GM18517 (cell line): ENCODE measurements around the gene ATAD5.
"Not testable (repeated sequence)": the region's sequence is repeated elsewhere in the genome, so short reads cannot be mapped to it uniquely, and the experiment has no call there.

ENCODE experiments used
- ATAC-seq: cut with Tn5 transposase; IDR thresholded peaks from one replicate; pipeline ENCODE4 v1.9.1; 2021; ENCODE audit warnings: mild to moderate bottlenecking, moderate library complexity; ENCODE audit not compliant: unreplicated experiment

ATAD5 gene, protein sequence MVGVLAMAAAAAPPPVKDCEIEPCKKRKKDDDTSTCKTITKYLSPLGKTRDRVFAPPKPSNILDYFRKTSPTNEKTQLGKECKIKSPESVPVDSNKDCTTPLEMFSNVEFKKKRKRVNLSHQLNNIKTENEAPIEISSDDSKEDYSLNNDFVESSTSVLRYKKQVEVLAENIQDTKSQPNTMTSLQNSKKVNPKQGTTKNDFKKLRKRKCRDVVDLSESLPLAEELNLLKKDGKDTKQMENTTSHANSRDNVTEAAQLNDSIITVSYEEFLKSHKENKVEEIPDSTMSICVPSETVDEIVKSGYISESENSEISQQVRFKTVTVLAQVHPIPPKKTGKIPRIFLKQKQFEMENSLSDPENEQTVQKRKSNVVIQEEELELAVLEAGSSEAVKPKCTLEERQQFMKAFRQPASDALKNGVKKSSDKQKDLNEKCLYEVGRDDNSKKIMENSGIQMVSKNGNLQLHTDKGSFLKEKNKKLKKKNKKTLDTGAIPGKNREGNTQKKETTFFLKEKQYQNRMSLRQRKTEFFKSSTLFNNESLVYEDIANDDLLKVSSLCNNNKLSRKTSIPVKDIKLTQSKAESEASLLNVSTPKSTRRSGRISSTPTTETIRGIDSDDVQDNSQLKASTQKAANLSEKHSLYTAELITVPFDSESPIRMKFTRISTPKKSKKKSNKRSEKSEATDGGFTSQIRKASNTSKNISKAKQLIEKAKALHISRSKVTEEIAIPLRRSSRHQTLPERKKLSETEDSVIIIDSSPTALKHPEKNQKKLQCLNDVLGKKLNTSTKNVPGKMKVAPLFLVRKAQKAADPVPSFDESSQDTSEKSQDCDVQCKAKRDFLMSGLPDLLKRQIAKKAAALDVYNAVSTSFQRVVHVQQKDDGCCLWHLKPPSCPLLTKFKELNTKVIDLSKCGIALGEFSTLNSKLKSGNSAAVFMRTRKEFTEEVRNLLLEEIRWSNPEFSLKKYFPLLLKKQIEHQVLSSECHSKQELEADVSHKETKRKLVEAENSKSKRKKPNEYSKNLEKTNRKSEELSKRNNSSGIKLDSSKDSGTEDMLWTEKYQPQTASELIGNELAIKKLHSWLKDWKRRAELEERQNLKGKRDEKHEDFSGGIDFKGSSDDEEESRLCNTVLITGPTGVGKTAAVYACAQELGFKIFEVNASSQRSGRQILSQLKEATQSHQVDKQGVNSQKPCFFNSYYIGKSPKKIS (N-terminal part only)

DNA sequence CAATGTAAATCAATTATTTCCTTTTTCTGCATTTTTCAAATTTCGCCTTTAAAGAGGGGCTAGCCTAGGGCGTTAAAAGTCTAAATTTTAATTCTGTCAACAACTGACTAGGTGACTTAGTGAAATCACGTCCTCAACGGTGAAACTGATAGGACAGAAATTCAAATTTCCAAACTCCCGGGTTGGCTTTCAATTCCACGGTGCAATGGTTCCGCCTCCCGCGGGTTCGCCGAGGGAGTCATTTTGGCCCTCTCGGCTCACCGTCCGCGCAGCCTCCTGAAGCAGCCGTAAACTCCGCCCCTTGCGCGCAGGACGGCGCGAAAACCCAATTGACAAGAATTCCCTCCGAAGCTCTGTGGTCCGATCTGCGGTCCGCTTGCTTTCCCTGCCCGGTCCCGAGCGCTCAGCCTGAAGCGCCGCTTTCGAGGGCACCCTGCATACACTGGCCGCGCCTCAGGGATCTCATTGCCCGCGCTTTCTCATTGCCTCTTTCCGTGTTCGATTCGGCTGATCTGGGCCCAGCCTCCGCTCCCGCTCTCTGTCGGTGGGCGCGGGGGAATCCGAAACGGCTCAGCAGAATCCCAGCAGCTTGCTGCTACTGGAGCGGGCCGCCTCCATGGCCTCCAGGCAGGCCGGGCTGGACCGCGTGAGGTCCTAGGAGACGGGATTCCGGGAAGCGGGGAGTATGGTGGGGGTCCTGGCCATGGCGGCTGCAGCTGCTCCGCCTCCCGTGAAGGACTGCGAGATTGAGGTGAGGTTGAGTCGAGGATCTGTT lies at the start of gene ATAD5:
ATAD5 (plus strand) TSS at position 304 of the 775 bp plus-strand sequence; CDS start at position 686, 382 bp downstream.
- peak; percentile 55 for ATAC-seq

DNA sequence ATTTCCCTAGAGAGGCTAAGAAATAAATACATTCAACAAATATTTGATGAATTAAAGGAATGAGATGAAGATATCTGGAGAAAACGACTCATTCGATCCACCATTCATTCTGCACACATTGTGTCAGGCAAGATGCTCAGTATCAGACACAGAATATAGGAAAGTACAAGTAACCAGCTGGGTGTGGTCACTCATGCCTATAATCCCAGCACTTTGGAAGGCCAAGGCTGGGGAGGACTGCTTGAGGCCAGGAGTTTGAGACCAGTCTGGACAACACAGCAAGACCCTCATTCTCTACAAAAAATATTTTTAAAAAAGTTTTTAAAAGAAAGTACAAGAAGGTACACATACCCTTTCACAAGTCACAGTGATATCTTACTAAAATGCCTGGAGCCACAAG lies 49.6 kb upstream of the ATAD5 start:
- no peak for ATAC-seq

DNA sequence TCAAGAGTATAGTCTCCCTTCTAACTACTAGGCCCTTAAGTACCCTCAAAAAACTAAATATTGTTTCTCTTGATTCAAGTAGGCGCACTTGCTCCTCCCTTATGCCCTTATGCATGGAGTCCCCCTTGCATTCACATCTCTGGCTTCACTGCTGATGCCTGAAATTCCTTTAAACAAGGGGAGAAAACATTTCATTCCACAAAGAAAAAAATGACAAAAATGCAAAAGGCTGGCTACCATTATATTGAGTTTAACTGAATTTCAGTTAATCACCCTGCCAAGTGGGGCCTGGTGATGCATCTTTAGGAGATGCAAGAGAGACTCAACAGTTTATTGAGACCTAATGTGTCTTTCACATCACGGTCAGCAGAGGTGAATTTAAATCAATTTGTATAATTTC lies 42.8 kb upstream of the ATAD5 start:
- ATAC-seq = no peak

DNA sequence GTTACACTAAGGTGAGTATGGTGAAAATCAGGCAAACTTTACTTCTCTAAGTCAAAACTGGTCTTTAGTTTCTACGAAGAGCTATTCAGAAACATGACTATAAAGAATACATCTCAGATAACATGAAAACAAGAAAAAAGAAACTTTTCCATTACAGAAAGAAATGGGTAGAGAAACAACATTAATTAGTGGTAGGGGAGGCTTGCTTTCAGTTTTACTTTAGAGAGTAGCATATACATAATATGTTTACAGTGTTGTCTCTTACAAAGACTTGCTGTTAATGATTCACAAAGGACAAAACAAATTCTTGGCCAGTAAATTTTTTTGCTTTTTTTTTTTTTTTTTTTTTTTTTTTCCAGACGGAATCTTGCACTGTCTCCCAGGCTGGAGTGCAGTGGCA lies 41.5 kb upstream of the ATAD5 start:
- ATAC-seq = no peak

DNA sequence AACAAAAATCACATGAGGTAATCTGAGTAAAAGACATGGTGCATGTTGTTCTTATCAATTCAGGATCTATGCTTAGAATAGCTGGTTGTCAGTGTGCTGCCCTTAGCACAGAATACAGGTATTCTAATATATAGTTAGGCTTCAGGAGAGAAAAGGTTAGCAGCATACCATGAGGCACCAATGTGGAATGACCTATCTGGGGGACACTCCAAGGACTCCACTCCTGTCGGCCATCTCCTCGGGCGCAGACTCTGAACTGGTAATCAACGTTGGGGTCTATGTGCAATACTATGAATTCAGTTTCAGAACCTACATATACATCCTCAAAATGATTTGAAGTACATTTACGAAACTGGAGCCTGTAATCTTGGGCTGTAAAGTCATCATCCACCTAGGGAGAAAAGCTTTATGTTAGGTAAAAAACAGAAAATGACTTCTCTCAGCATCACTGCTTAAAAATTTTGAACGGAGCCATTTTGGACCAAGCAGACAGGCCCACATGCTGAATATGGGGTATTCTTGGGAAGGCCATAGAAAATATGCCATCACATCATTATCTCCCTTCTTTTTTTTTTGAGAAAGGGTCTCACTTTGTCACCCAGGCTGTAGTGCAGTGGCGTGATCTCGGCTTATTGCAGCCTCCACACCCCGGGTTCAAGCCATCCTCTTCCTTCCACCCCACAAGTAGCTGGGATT lies 38.3 kb upstream of the ATAD5 start:
- ATAC-seq = no peak

DNA sequence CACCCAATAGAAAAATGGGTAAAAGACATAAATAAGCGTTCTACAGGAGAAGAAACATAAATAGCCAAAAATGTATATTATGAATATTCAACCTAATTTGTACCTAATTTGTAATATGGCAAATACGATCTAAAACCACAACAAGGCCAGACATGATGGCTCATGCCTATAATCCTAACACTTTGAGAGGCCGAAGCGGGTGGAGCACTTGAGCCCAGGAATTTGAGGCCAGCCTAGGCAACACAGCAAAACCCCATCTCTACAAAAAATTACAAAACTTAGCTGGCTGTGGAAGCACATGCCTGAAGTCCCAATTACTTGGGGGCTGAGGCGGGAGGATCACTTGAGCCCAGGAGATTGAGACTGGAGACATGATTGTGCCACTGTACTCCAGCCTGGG lies 37.4 kb upstream of the ATAD5 start:
- no peak for ATAC-seq

DNA sequence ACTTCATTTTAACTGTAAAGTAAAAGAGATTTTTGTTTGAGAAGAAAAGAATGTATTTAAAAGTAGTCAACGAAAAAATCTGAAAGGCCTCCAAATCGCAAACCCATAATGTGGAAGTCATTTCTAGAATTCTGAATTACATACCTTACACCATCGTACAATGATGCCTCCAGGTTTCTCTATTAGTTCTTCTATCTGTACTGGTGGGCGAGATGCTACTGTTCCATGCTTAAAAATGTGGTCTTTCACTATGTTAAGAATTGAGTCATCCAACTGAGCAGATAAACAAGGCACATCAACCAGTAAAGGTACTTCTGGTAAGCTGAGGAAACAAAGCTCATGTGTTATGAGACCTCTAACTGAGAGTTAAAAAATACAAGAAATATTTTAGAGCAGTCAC lies 35.8 kb upstream of the ATAD5 start:
- no peak for ATAC-seq

DNA sequence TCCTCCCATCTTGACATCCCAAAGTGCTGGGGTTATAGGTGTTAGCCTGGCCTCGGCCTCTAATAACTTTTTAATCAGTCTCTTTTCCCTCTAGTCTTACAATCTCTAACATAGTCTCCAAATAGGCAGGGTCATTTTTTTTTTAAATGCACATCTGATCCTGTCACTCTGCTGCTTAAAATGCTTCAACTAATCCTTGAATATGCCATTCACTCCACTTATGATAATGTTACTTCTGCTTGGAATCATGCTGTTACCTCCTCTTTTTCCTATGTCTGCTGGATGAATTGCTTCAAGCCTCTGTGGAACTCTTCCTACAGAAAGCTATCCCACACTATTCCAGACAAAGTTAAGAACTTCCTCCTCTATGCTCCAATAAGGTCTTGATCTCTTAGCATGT lies 30.1 kb upstream of the ATAD5 start:
- ATAC-seq = no peak

DNA sequence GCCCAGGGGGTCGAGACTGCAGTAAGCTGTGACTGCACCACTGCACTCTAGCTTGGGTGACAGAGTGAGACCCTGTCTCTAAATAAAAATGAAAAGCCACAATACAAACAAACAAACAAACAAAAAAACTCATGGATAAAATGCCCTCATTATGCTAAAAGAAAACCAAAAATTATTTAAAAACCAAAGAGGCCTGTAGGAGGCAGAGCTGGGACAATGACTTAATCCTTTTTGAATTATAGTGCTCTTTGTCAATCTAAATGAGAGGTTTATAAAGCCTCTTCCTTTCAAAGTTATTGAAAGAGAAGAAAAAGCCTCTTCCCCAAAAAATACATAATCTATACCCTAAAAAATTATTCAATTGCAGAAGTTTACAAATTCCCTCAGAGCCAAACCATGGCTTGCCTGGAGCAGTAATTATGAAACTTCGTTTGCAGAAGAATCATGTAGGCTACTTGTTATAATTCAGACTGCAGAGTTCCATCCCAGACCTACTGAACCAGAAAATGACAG lies 25.8 kb upstream of the ATAD5 start:
- no peak for ATAC-seq

DNA sequence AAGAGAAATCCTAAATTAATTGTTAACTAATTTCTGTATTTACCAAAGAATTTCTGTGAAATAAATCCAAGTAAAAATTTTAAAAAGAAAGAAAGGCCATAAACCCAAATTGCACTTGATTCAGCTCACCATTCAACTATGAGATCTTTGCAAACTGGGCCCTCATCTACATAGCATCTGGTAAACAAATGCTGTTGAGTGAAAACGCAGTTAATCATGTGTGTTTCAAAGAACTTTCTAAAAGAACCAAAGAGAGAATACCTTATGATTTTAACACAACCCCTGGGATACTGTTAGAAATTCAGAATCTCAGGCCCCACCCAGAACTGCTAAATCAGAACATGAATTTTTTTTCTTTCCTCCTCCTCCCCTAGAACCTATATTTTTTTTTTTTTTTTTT lies 23.9 kb upstream of the ATAD5 start:
- no peak for ATAC-seq

DNA sequence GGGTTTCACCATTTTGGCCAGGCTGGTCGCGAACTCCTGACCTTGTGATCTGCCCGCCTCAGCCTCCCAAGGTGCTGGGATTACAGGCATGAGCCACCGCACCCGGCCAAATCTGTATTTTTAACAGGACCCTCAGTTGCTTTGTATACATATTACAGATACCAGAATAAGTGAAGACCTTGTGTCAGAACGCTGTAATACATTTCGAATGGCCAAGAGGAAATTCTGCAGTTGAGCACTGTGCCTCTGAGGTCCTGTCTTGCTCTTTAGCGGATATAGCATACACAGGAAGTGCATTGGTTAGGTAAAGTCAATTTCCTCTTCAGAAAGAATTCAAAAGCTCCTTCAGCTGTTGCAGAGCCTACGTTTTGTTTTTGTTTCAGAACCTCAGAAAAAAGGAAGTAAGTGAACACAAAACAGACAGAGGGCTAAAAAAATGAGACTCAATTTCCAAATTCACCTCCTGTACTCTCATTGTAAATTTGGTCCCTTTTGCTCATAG lies 22.9 kb upstream of the ATAD5 start:
- ATAC-seq = peak; percentile 87

DNA sequence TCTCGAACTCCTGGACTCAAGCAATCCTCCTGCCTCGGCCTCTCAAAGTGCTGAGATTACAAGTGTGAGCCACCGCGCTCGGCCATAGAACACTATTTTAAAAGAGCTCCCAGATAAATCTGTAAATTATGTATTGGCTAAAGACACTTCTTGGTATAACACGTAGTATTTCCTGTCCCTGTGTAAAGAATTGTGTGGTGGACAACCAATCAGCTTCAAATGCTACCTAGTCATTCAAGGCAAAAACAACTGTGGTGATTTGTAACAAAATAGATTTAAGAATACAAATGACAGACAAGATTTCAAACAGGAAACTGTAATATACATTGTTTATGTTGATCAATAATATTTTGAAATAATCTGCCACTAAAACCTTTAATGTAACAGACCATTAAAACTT lies 21.9 kb upstream of the ATAD5 start:
- no peak for ATAC-seq

DNA sequence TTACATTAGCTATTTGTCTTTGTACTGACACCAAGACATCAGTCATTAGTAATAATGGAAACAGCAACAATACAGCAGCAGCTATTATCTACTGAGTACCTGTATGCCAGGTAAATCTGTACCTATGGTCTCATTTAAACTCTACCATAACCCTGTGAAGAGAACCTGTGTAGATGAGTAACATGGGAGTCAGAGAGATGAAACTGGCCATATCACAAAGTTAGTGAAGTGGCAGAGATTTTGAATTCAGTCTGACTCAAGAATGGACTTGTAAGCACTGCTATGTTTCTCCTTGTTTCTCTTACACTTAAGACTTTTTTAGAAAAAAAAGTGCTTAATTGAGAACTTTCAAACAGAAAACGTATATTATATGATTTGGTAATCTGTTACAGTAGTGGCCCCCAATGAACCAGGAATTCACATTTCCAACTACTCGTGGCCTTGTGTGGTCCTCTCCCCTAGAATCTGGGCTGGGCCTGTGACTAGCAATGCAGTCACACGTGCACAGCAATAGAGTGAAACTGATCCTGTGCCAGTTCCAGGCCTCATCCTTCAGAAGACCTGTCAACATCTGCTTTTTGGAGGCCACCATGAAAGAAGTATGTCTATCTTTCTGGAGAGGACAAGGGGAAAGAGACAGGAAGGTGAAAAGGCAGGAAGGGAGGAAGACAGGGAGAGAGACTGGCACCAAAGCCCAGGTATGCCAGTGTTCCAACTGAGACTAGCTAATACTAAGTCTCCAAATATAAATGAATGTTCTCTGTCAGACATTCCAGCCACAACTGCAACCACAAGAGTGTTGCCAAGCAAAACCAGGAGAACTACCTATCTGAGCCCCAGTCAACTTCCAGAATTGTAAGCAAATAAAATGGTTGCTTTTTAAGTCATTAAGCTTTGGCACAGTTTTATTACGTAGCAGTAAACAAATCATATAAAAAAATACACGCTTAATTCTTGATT lies 19.3 kb upstream of the ATAD5 start:
- no peak for ATAC-seq

DNA sequence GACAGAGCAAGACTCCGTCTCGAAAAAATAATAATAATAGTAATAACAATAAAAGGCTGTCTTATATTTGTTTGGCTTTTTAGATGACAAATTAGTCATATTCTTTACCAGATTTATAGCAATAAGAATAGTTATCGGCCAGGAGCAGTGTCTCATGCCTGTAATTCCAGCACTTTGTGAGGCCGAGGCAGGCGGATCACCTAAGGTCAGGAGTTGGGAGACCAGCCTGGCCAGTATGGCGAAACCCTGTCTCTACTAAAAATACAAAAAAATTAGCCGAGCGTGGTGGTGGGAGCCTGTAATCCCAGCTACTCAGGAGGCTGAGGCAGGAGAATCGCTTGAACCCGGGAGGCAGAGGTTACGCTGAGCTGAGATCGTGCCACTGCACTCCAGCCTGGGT lies 17.5 kb upstream of the ATAD5 start:
- not testable (repeated sequence) for ATAC-seq

DNA sequence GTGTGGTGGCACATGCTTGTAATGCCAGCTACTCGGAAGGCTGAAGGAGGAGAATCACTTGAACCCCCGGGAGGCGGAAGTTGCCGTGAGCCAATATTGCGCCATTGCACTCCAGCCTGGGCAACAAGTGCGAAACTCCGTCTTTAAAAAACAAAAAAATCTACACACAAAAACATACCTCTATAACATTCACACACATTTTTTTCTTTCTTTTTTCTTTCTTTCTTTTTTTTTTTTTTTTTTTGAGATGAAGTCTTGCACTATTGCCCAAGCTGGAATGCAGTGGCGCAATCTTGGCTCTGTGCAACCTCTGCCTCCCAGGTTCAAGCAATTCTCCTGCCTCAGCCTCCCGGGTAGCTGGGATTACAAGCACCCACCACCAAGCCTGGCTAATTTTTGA lies 16.9 kb upstream of the ATAD5 start:
- not testable (repeated sequence) for ATAC-seq

DNA sequence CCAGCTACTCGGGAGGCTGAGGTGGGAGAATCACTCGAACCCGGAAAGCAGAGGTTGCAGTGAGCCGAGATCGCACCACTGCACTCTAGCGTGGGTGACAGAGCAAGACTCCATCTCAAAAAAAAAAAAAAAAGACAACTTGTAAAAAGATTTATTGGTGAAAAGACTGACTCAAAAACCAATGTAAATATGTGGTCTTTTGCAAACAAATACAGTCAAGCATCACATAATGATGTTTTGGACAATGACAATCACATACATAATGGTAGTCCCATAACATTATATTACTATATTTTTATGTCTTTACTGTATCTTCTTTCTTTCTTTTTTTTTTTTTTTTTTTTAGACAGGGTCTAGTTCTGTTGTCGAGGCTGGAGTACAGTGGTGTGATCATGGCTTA lies 15.6 kb upstream of the ATAD5 start:
- no peak for ATAC-seq

DNA sequence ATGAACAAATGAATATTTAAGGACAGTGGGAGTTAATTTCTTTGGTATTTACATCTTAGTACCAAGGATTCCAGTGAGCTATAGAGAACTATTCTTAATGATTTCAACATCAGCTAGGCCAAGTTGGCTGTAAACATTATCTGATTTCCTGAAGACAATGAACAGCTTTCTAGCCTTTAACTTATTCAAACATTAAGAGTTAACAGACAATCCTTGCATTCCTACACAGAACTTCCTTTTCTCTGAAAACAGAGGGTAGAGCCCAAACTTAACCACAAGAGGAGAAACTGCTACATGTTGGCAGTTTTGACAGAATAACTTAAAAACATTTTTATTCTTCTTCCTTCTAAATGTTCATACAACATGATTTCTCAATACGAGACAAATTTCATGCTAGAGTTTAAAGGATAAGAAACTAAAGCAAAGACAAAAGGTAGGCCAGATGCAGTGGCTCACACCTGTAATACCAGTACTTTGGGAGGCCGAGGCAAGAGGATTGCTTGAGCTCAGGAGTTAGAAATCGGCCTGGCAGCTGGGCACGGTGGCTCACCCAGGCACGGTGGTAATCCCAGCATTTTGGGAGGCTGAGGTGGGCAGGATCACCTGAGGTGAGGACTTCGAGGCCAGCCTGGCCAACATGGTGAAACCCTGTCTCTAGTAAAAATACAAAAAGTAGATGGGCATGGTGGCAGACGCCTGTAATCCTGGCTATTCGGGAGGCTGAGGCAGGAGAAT lies 11.6 kb upstream of the ATAD5 start:
- no peak for ATAC-seq
